RWPE2 (cell line): ENCODE results near the gene P2RX3.
A peak's percentile ranks its signal among the peaks of the same experiment; 100 is the strongest.

Experiments used
- ATAC-seq: fragments of 200-7000 bp; cut with Tn5 transposase; 3 replicates; pipeline ENCODE4 v1.9.1; 2021; ENCODE audit warnings: low read depth
- DNase-seq: peaks from one replicate; pipeline ENCODE4 v3.0.0-alpha.2; 2020; ENCODE audit warnings: low spot score
- H3K27ac ChIP-seq: fragments of 450-650 bp; 2 replicates; pipeline ENCODE4 v1.5.1; 2017; ENCODE audit warnings: mild to moderate bottlenecking; ENCODE audit not compliant: poor library complexity, severe bottlenecking
- H3K27me3 ChIP-seq: fragments of 250-450 bp; sonication (Bioruptor Pico); 2 replicates; pipeline ENCODE4 v1.5.1; 2021; ENCODE audit warnings: mild to moderate bottlenecking, moderate library complexity; ENCODE audit not compliant: insufficient read depth, poor library complexity, severe bottlenecking
- H3K36me3 ChIP-seq: fragments of 250-450 bp; sonication (Bioruptor Pico); 2 replicates; pipeline ENCODE4 v1.5.1; 2020; ENCODE audit warnings: low read depth, mild to moderate bottlenecking, moderate library complexity
- H3K4me1 ChIP-seq: fragments of 250-450 bp; sonication (Bioruptor Pico); 2 replicates; pipeline ENCODE4 v1.5.1; 2021; ENCODE audit warnings: mild to moderate bottlenecking, moderate library complexity; ENCODE audit not compliant: insufficient read depth, poor library complexity, severe bottlenecking
- H3K4me3 ChIP-seq: fragments of 250-450 bp; sonication (Bioruptor Pico); 2 replicates; pipeline ENCODE4 v1.5.1; 2021; ENCODE audit warnings: mild to moderate bottlenecking, moderate library complexity; ENCODE audit not compliant: severe bottlenecking
- H3K9me3 ChIP-seq: fragments of 250-450 bp; sonication (Bioruptor Pico); 2 replicates; pipeline ENCODE4 v1.5.1; 2021; ENCODE audit warnings: mild to moderate bottlenecking, moderate library complexity; ENCODE audit not compliant: severe bottlenecking
- CTCF ChIP-seq: fragments of 450-650 bp; IDR thresholded peaks from one replicate; pipeline ENCODE4 v1.5.1; 2017; ENCODE audit warnings: mild to moderate bottlenecking, moderate library complexity; ENCODE audit not compliant: poor library complexity, severe bottlenecking

The P2RX3 gene

GRCh38 chr11:57313071-57313787 lies 24.9 kb upstream of the P2RX3 start:
- ATAC-seq (no peak), DNase-seq (no peak)
- no peak overlapping the region for H3K4me3 ChIP-seq
- H3K36me3 ChIP-seq, result peaks cover 83% of the 10 kb centered on the region
- H3K4me1 ChIP-seq, result peaks cover 23% of the 10 kb centered on the region
- no peaks in the 10 kb centered on the region for H3K27me3 ChIP-seq
- peak overlapping the region; percentile 87 for H3K27ac ChIP-seq
- no peaks in the 10 kb centered on the region for H3K9me3 ChIP-seq
- no peak for TF ChIP-seq CTCF

DNA sequence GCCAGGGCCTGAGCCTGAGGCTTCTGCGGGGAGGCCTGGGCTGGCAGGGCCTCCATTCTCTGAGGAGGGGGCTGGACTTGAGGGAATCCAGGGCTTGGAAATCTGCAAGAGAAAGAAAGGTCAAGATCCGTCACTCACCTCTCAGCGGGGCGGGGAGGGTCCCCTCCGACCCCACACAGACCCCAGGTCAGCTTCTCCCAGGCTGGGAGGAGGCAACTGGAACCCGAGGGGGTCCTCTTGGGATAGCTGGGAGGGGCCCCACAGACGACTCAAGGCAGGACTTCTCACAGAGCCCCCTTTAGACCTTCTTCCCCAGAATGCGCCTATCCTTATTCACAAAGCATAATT lies 24.4 kb upstream of the P2RX3 start:
- DNase-seq (no peak), ATAC-seq (no peak)
- H3K27me3 ChIP-seq, result no peaks in the 10 kb centered on the region
- H3K27ac ChIP-seq, result no peak overlapping the region
- no peak overlapping the region for H3K4me3 ChIP-seq
- peaks cover 88% of the 10 kb centered on the region for H3K36me3 ChIP-seq
- no peaks in the 10 kb centered on the region for H3K9me3 ChIP-seq
- TF ChIP-seq CTCF, result no peak
- H3K4me1 ChIP-seq, result peaks cover 18% of the 10 kb centered on the region

DNA sequence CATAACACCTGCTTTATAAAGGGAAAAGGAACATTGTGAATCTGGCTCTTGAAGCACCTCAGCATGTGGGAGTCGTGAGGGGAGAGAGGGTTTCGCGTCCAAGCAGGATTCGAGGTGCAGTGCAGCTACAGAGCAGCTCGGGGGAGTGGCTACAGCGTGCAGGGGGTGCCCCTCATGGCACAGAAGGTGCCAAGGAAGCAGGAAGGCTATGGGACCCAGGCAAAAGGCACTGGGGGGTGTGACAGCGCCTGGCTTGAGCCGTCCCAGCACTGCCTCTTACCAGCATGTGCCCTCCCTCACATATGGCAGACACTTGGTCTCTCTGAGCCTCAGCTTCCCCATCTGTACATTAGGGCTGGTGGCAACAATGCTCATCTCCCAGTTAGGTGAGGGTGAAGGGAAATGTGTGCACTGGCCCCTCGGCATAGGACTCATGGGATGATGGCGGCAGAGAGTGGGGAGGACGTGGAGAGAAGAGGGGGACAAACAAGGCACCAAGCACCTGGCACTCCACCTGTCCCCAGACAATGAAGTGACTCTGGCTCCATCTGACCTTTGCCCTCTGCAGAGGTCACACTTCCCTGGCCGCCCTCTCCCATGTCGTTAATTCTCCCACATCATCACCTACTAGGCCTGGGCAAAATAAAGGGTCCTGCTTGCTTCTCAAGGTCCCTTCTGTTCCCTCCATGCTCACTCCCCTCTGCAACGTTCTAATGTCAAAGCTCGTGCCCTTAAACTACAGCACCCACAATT lies 23.8 kb upstream of the P2RX3 start:
- Histone ChIP-seq H3K27me3 (no peaks in the 10 kb centered on the region), H3K9me3 (no peaks in the 10 kb centered on the region), H3K4me3 (no peak overlapping the region), H3K27ac (no peak overlapping the region), H3K4me1 (peaks cover 14% of the 10 kb centered on the region), H3K36me3 (peaks cover 88% of the 10 kb centered on the region)
- DNase-seq (no peak), ATAC-seq (no peak)
- TF ChIP-seq CTCF, result no peak

DNA sequence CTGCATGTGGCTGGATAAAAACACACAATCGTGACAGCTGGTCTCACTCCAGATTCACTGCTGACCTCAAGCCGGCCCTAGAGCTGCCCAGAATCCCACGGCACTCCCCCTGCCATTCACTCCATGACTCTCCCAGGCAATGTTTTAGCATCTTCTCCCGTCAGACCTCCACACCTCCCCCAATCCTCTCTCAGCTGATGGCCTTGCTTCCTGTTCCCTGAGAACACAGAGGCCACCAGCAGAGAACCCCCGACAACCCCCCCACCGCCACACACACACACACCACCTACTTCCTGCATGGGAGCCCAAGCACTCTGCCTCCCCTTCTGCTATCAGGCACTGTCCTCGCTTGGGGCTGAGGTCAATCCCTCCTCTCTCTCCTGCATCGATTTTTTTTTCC lies 22.7 kb upstream of the P2RX3 start:
- Histone ChIP-seq H3K27ac (no peak overlapping the region), H3K9me3 (no peaks in the 10 kb centered on the region), H3K4me1 (peaks cover 10% of the 10 kb centered on the region), H3K36me3 (peaks cover 88% of the 10 kb centered on the region), H3K27me3 (no peaks in the 10 kb centered on the region), H3K4me3 (no peak overlapping the region)
- DNase-seq (no peak), ATAC-seq (no peak)
- no peak for TF ChIP-seq CTCF

DNA sequence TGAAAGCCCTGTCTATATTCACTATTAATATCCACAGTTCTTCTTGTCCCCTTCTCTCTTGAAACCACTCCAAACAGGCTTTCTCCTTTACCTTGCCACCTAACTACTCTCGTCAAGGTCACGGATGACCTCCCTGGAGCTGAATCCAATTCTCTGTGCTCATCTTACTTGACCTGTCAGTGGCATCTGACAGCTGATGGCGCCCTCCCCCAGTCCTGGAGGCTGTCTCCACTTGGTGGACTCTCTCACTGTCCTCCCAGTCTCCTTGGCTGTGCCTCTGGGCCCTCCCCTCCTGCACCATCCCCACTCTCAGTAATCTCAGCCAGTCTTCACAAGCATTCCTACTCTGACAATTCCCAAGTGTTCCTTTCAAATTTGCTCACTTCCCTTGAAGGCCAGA lies 22.1 kb upstream of the P2RX3 start:
- Histone ChIP-seq H3K4me3 (no peak overlapping the region), H3K27me3 (no peaks in the 10 kb centered on the region), H3K4me1 (peaks cover 6% of the 10 kb centered on the region), H3K9me3 (no peaks in the 10 kb centered on the region), H3K36me3 (peaks cover 89% of the 10 kb centered on the region), H3K27ac (no peak overlapping the region)
- TF ChIP-seq CTCF, result no peak
- DNase-seq (no peak), ATAC-seq (no peak)
